Large intestine (tissue), 12 donors: ENCODE results near the gene HEPH. TPM values are rescaled to one million over a fixed set of nuclear protein-coding genes. Genes with fewer than 3 reads are reported as not detected.
"Not testable (repeated sequence)": the region's sequence is repeated elsewhere in the genome, so short reads cannot be mapped to it uniquely, and the experiment has no call there.

Source experiments
- DNase-seq, 2 donors: peaks; one replicate each; pipeline versions ENCODE4 v3.0.0 to v3.0.0-alpha.2; 2013
- H3K27ac ChIP-seq: one replicate; pipeline ENCODE4 v1.5.1; 2013; ENCODE audit warnings: low read length
- H3K27me3 ChIP-seq: 2 replicates; pipeline ENCODE4 v1.6.1; 2013; ENCODE audit warnings: low read length; ENCODE audit not compliant: control insufficient read depth, insufficient read depth
- H3K36me3 ChIP-seq: 2 replicates; pipeline ENCODE4 v1.6.1; 2013; ENCODE audit warnings: low read length; ENCODE audit not compliant: control insufficient read depth, insufficient read depth
- H3K4me1 ChIP-seq: one replicate; pipeline ENCODE4 v1.6.1; 2013; ENCODE audit warnings: low read length; ENCODE audit not compliant: control insufficient read depth, insufficient read depth
- H3K4me3 ChIP-seq: one replicate; pipeline ENCODE4 v1.5.1; 2013; ENCODE audit warnings: low read length
- H3K9me3 ChIP-seq: one replicate; pipeline ENCODE4 v1.6.1; 2013; ENCODE audit warnings: mild to moderate bottlenecking, low read depth, low read length, moderate library complexity; ENCODE audit not compliant: control insufficient read depth
- WGBS: methylation state at CpG from one replicate; pipeline ENCODE4 v1.1.5; 2013; ENCODE audit warnings: low lambda C conversion rate; ENCODE audit not compliant: insufficient coverage; 5-methylcytosine and 5-hydroxymethylcytosine counted together
- long read RNA-seq, 11 donors: transcript quantifications; one replicate each; lab custom pipeline, GENCODE V29; 2026
- polyA plus RNA-seq: library from polyadenylated mRNA; unstranded; fragments of 120-200 nt; gene quantifications from one replicate; pipeline ENCODE4 v1.2.1, GENCODE V29; 2013

The HEPH gene
- polyA plus RNA-seq = 200 TPM
- long read RNA-seq, donor 1, full-length matches to known transcripts = 8 of 24 reads
- long read RNA-seq, donor 1, partial matches to known transcripts = 16 of 24 reads
- long read RNA-seq, donor 1, other reads (novel, unspliced or antisense) = 0 of 24 reads
- long read RNA-seq, donor 2, full-length matches to known transcripts = 18 of 80 reads
- long read RNA-seq, donor 2, partial matches to known transcripts = 62 of 80 reads
- long read RNA-seq, donor 2, other reads (novel, unspliced or antisense) = 0 of 80 reads
- long read RNA-seq, donor 3, full-length matches to known transcripts = 27 of 76 reads
- long read RNA-seq, donor 3, partial matches to known transcripts = 49 of 76 reads
- long read RNA-seq, donor 3, other reads (novel, unspliced or antisense) = 0 of 76 reads
- long read RNA-seq, donor 4, full-length matches to known transcripts = 2 of 11 reads
- long read RNA-seq, donor 4, partial matches to known transcripts = 9 of 11 reads
- long read RNA-seq, donor 4, other reads (novel, unspliced or antisense) = 0 of 11 reads
- long read RNA-seq, donor 5, full-length matches to known transcripts = 9 of 40 reads
- long read RNA-seq, donor 5, partial matches to known transcripts = 26 of 40 reads
- long read RNA-seq, donor 5, other reads (novel, unspliced or antisense) = 5 of 40 reads
- long read RNA-seq, donor 6, full-length matches to known transcripts = 18 of 62 reads
- long read RNA-seq, donor 6, partial matches to known transcripts = 44 of 62 reads
- long read RNA-seq, donor 6, other reads (novel, unspliced or antisense) = 0 of 62 reads
- long read RNA-seq, donor 7, full-length matches to known transcripts = 2 of 48 reads
- long read RNA-seq, donor 7, partial matches to known transcripts = 46 of 48 reads
- long read RNA-seq, donor 7, other reads (novel, unspliced or antisense) = 0 of 48 reads
- long read RNA-seq, donor 8, full-length matches to known transcripts = 14 of 93 reads
- long read RNA-seq, donor 8, partial matches to known transcripts = 79 of 93 reads
- long read RNA-seq, donor 8, other reads (novel, unspliced or antisense) = 0 of 93 reads
- long read RNA-seq, donor 9, full-length matches to known transcripts = 17 of 110 reads
- long read RNA-seq, donor 9, partial matches to known transcripts = 88 of 110 reads
- long read RNA-seq, donor 9, other reads (novel, unspliced or antisense) = 5 of 110 reads
- long read RNA-seq, donor 10, full-length matches to known transcripts = 25 of 61 reads
- long read RNA-seq, donor 10, partial matches to known transcripts = 27 of 61 reads
- long read RNA-seq, donor 10, other reads (novel, unspliced or antisense) = 9 of 61 reads
- long read RNA-seq, donor 11, full-length matches to known transcripts = 16 of 77 reads
- long read RNA-seq, donor 11, partial matches to known transcripts = 61 of 77 reads
- long read RNA-seq, donor 11, other reads (novel, unspliced or antisense) = 0 of 77 reads

GRCh38 chrX:66163849-66164411, at the start of gene HEPH:
Gene HEPH (plus strand): TSS chrX:66164247. CDS start chrX:66170571, 6,324 bp downstream.
- DNase-seq = peak; percentile 44 to 77
- Histone ChIP-seq H3K9me3 (no peaks in the 10 kb centered on the region), H3K4me1 (peaks cover 15% of the 10 kb centered on the region), H3K4me3 (peak within 1 kb of the TSS; percentile 66), H3K27ac (peak within 1 kb of the TSS; percentile 99), H3K36me3 (peaks cover 6% of the 10 kb centered on the region), H3K27me3 (no peaks in the 10 kb centered on the region)
- WGBS = no CpG with 5 or more reads among the region's 3 CpGs

DNA sequence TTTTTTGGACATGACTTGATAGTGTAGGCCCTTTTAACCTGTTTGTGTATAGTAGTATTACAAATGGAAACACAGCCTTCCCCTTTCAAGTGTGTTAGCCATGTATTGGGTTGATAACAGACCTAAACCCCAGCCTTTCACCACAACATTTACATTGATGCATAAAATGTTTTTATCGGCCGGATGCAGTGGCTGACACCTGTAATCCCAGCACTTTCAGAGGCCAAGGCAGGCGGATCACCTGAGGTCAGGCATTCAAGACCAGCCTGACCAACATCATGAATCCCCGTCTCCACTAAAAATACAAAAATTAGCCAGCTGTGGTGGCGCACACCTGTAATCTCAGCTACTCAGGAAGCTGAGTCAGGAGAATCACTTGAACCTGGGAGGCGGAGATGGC, 45.3 kb upstream of the HEPH start:
- no CpG with 5 or more reads among the region's 6 CpGs for WGBS
- H3K4me1 ChIP-seq, H3K27me3 ChIP-seq, DNase-seq, H3K9me3 ChIP-seq, H3K27ac ChIP-seq, H3K36me3 ChIP-seq, H3K4me3 ChIP-seq: not testable (repeated sequence)

DNA sequence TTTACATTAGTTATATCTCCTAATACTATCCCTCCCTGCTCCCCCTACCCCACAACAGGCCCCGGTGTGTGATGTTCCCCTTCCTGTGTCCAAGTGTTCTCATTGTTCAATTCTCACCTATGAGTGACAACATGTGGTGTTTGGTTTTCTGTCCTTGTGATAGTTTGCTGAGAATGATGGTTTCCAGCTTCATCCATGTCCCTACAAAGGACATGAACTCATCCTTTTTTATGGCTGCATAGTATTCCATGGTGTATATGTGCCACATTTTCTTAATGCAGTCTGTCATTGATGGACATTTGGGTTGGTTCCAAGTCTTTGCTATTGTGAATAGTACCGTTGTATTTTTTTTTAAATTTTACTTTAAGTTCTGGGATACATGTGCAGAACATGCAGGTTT, 42.7 kb upstream of the HEPH start:
- not testable (repeated sequence) for H3K4me1 ChIP-seq, DNase-seq, H3K4me3 ChIP-seq, H3K27ac ChIP-seq, H3K9me3 ChIP-seq, H3K27me3 ChIP-seq, H3K36me3 ChIP-seq
- no CpG with 5 or more reads among the region's 2 CpGs for WGBS

GRCh38 chrX:66126662-66127061, 37.4 kb upstream of the HEPH start:
- Histone ChIP-seq H3K36me3 (no peaks in the 10 kb centered on the region), H3K4me3 (no peak overlapping the region), H3K27me3 (no peaks in the 10 kb centered on the region), H3K4me1 (no peaks in the 10 kb centered on the region), H3K9me3 (no peaks in the 10 kb centered on the region), H3K27ac (no peak overlapping the region)
- no CpG with 5 or more reads among the region's 3 CpGs for WGBS
- DNase-seq = no peak

DNA sequence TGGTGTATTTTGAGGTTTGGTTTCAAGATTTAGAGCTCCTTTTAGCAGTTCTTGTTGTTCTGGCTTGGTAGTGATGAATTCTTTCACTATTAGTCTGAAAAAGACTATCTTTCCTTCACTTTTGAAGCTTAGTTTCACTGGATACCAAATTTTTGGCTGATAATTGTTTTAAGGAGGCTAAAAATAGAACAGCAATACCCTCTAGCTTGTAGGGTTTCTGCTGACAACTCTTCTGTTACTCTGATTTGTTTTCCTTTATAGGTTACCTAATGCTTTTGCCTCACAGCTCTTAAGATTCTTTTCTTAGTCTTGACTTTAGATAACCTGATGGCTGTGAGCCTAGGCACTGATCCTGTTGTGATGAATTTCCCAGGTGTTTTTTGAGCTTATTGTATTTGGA, 33.6 kb upstream of the HEPH start:
- H3K4me3 ChIP-seq = no peak overlapping the region
- H3K27me3 ChIP-seq = no peaks in the 10 kb centered on the region
- no peaks in the 10 kb centered on the region for H3K9me3 ChIP-seq
- DNase-seq = no peak
- no peaks in the 10 kb centered on the region for H3K4me1 ChIP-seq
- H3K36me3 ChIP-seq = no peaks in the 10 kb centered on the region
- no peak overlapping the region for H3K27ac ChIP-seq

DNA sequence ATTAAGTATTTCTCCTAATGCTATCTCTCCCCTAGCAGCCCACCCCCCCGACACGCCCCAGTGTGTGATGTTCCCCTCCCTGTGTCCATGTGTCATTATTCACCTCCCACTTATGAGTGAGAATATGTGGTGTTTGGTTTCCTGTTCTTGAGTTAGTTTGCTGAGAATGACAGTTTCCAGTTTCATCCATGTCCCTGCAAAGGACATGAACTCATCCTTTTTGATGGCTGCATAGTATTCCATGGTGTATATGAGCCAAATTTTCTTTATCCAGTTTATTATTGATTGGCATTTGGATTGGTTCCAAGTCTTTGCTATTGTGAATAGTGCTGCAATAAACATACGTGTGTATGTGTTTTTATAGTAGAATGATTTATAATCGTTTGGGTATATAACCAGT, 28.8 kb upstream of the HEPH start:
- not testable (repeated sequence) for DNase-seq, H3K27me3 ChIP-seq, H3K4me1 ChIP-seq, H3K4me3 ChIP-seq, H3K9me3 ChIP-seq, H3K27ac ChIP-seq, H3K36me3 ChIP-seq
- WGBS = no CpG with 5 or more reads among the region's 4 CpGs

GRCh38 chrX:66142351-66142750, 21.7 kb upstream of the HEPH start:
- H3K9me3 ChIP-seq = no peaks in the 10 kb centered on the region
- peaks cover 4% of the 10 kb centered on the region for H3K4me1 ChIP-seq
- H3K27me3 ChIP-seq = no peaks in the 10 kb centered on the region
- DNase-seq = no peak
- no peak overlapping the region for H3K4me3 ChIP-seq
- H3K36me3 ChIP-seq = no peaks in the 10 kb centered on the region
- no peak overlapping the region for H3K27ac ChIP-seq
- no CpG with 5 or more reads among the region's 1 CpG for WGBS

DNA sequence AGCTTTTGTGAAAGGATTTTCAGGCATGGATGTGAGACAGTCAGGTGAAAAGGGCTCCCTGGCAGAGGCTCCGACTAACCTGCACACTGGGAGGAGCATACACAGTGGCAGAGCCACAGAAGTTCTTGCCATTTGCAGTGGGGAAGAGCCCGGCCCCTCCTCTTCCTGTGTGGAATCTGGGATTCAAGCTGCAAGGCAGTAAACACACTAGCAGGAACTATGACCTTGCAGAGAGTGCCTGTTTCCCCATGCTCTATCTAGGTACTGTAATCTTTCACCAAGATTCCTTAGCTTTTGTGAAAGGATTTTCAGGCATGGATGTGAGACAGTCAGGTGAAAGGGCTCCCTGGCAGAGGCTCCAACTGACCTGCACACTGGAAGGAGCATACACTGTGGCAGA, 19.8 kb upstream of the HEPH start:
- Histone ChIP-seq H3K27ac (peak overlapping the region; percentile 40), H3K36me3 (no peaks in the 10 kb centered on the region), H3K27me3 (no peaks in the 10 kb centered on the region), H3K4me1 (peaks cover 4% of the 10 kb centered on the region), H3K9me3 (no peaks in the 10 kb centered on the region), H3K4me3 (no peak overlapping the region)
- WGBS = no CpG with 5 or more reads among the region's 2 CpGs
- peak in 1 of 2 donors; percentile 42 for DNase-seq

- Histone ChIP-seq H3K9me3 (no peaks in the 10 kb centered on the region), H3K27ac (no peak overlapping the region), H3K27me3 (no peaks in the 10 kb centered on the region), H3K36me3 (no peaks in the 10 kb centered on the region), H3K4me1 (peaks cover 2% of the 10 kb centered on the region), H3K4me3 (no peak overlapping the region)
- no CpG with 5 or more reads among the region's 1 CpG for WGBS
- DNase-seq = no peak
These were observed 14.5 kb upstream of the HEPH start for GRCh38 chrX:66149519-66149918.

DNA sequence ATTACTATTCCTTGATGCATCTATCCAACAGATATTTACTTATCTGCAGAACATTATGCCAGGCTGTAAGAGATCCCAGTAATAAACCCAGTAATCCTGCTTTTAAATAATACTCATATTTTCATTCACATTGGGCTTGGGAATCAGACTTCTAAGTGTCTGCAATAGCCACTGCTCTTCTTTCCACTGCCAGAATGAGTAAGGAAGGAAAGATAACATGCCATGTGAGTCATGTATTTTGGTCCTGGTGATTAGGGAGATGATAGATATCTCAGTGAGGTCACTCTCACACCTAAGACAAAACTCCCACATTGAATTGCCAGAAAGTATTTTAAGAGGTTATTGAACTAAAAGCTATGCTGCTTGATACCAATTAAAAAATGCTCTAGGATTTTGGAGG, 13.9 kb upstream of the HEPH start:
- H3K36me3 ChIP-seq = no peaks in the 10 kb centered on the region
- no peak for DNase-seq
- no peaks in the 10 kb centered on the region for H3K4me1 ChIP-seq
- H3K27ac ChIP-seq = no peak overlapping the region
- no peaks in the 10 kb centered on the region for H3K9me3 ChIP-seq
- no peaks in the 10 kb centered on the region for H3K27me3 ChIP-seq
- H3K4me3 ChIP-seq = no peak overlapping the region
